Chondrocyte (in vitro differentiated cells): ENCODE data around the gene TUBB4B. TPM values are rescaled to one million over a fixed set of nuclear protein-coding genes. Genes with fewer than 3 reads are reported as not detected.
"Not testable (repeated sequence)": the region's sequence is repeated elsewhere in the genome, so short reads cannot be mapped to it uniquely, and the experiment has no call there.

Source experiments
- DNase-seq: peaks from one replicate; pipeline ENCODE4 v3.0.0; 2021; ENCODE audit warnings: mixed read lengths, low spot score
- H3K27ac Mint-ChIP-seq: one replicate; pipeline ENCODE4 v1.8.0; 2021; ENCODE audit warnings: mild to moderate bottlenecking, moderate library complexity, mixed read lengths; ENCODE audit not compliant: unreplicated experiment
- H3K27me3 Mint-ChIP-seq: 2 replicates; pipeline ENCODE4 v1.8.0; 2021; ENCODE audit warnings: low read depth, mixed read lengths
- H3K36me3 Mint-ChIP-seq: 2 replicates; pipeline ENCODE4 v1.8.0; 2021; ENCODE audit warnings: low read depth, mixed read lengths
- H3K4me1 Mint-ChIP-seq: 2 replicates; pipeline ENCODE4 v1.8.0; 2021; ENCODE audit warnings: low read depth, mild to moderate bottlenecking, mixed read lengths
- H3K4me3 Mint-ChIP-seq: one replicate; pipeline ENCODE4 v1.8.0; 2021; ENCODE audit warnings: mild to moderate bottlenecking, moderate library complexity, mixed read lengths; ENCODE audit not compliant: unreplicated experiment
- H3K9me3 Mint-ChIP-seq: 2 replicates; pipeline ENCODE4 v1.8.0; 2021; ENCODE audit warnings: low read depth, mixed read lengths
- total RNA-seq: library from RNA; stranded (reverse); gene quantifications from 3 replicates; pipeline ENCODE4 v1.2.1, GENCODE V29; 2021
- TF ChIP-seq, protein P1 (sequence below): fragments of 200-600 bp; sonication (generic); IDR thresholded peaks from 2 replicates; pipeline ENCODE4 v1.5.0; 2021; ENCODE audit warnings: antibody characterized with exemption, mild to moderate bottlenecking, moderate library complexity

TUBB4B gene
- total RNA-seq, 1 donor from 2014 or later: 117 TPM

DNA sequence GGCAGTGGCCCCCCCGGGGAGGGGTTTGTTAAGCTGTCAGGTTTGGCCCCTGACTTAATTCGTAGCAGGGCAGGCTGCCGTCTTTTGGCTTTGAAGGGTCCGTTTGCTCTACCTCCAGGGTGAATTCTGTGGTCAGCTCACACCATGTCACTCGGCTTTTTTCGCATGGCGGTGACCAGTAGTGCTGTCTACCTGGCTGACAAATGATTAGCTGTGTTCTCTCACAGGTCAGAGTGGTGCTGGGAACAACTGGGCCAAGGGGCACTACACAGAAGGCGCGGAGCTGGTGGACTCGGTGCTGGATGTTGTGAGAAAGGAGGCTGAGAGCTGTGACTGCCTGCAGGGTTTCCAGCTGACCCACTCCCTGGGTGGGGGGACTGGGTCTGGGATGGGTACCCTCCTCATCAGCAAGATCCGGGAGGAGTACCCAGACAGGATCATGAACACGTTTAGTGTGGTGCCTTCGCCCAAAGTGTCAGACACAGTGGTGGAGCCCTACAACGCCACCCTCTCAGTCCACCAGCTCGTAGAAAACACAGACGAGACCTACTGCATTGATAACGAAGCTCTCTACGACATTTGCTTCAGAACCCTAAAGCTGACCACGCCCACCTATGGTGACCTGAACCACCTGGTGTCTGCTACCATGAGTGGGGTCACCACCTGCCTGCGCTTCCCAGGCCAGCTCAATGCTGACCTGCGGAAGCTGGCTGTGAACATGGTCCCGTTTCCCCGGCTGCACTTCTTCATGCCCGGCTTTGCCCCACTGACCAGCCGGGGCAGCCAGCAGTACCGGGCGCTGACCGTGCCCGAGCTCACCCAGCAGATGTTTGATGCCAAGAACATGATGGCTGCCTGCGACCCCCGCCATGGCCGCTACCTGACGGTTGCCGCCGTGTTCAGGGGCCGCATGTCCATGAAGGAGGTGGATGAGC is 1.4 kb downstream of the TUBB4B start:
- no peaks in the 10 kb centered on the region for H3K27me3 Mint-ChIP-seq
- TF ChIP-seq, protein P1, sequence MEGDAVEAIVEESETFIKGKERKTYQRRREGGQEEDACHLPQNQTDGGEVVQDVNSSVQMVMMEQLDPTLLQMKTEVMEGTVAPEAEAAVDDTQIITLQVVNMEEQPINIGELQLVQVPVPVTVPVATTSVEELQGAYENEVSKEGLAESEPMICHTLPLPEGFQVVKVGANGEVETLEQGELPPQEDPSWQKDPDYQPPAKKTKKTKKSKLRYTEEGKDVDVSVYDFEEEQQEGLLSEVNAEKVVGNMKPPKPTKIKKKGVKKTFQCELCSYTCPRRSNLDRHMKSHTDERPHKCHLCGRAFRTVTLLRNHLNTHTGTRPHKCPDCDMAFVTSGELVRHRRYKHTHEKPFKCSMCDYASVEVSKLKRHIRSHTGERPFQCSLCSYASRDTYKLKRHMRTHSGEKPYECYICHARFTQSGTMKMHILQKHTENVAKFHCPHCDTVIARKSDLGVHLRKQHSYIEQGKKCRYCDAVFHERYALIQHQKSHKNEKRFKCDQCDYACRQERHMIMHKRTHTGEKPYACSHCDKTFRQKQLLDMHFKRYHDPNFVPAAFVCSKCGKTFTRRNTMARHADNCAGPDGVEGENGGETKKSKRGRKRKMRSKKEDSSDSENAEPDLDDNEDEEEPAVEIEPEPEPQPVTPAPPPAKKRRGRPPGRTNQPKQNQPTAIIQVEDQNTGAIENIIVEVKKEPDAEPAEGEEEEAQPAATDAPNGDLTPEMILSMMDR: no peak
- H3K36me3 Mint-ChIP-seq: peaks cover 10% of the 10 kb centered on the region
- H3K27ac Mint-ChIP-seq: peak overlapping the region; percentile 57
- peaks cover 30% of the 10 kb centered on the region for H3K4me1 Mint-ChIP-seq
- DNase-seq: no peak
- H3K9me3 Mint-ChIP-seq: no peaks in the 10 kb centered on the region
- H3K4me3 Mint-ChIP-seq: peak overlapping the region; percentile 76

DNA sequence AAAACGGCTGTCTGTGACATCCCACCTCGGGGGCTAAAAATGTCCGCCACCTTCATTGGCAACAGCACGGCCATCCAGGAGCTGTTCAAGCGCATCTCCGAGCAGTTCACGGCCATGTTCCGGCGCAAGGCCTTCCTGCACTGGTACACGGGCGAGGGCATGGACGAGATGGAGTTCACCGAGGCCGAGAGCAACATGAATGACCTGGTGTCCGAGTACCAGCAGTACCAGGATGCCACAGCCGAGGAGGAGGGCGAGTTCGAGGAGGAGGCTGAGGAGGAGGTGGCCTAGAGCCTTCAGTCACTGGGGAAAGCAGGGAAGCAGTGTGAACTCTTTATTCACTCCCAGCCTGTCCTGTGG is 2.2 kb downstream of the TUBB4B start:
- H3K27ac Mint-ChIP-seq, H3K4me3 Mint-ChIP-seq, H3K27me3 Mint-ChIP-seq, DNase-seq, H3K9me3 Mint-ChIP-seq: not testable (repeated sequence)
- Mint-ChIP-seq H3K36me3 (peaks cover 10% of the 10 kb centered on the region), H3K4me1 (peaks cover 30% of the 10 kb centered on the region)

DNA sequence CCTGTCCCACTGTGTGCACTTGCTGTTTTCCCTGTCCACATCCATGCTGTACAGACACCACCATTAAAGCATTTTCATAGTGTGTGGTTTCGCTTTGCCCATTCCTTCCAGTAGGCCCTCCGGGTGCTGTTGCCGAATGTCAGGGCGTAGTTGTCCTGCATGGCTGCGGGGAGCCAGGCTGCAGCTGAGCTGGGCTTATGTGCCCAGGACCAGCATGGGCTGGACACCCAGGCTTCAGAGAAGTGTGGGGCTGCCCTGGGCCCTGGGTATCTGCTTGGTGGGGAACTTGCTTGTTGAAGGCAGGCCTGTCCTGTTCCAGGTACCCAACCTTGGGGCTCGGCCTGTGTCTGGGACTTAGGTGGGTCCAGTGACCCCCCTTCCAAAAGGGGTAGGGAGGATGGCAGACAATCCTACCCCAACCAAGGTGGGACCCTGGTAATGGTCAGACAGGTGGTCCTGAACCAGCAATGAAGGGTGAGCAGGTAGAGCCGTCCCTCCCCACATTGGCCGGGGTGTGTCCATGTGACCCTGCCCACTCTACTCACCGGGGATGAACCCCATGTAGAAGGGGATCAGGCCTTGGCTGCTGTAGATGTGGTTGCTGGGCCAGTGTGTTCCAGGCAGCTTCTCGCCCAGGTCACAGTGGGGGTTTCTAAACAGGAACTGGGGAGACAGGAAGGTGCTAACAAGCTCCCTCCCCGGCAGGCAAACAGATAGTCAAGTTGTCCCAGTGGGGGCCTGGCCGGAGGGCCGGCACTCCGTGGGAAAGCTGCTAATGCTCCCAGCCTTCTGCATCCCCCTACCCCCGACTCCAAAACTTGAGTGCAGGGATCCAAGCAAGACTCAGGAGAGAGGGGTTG is 2.8 kb downstream of the TUBB4B start:
- no peak for DNase-seq
- H3K4me1 Mint-ChIP-seq: peaks cover 29% of the 10 kb centered on the region
- TF ChIP-seq, protein P1: no peak
- H3K27me3 Mint-ChIP-seq: no peaks in the 10 kb centered on the region
- no peaks in the 10 kb centered on the region for H3K9me3 Mint-ChIP-seq
- H3K4me3 Mint-ChIP-seq: peak overlapping the region; percentile 31
- peaks cover 10% of the 10 kb centered on the region for H3K36me3 Mint-ChIP-seq
- peak overlapping the region; percentile 59 for H3K27ac Mint-ChIP-seq

DNA sequence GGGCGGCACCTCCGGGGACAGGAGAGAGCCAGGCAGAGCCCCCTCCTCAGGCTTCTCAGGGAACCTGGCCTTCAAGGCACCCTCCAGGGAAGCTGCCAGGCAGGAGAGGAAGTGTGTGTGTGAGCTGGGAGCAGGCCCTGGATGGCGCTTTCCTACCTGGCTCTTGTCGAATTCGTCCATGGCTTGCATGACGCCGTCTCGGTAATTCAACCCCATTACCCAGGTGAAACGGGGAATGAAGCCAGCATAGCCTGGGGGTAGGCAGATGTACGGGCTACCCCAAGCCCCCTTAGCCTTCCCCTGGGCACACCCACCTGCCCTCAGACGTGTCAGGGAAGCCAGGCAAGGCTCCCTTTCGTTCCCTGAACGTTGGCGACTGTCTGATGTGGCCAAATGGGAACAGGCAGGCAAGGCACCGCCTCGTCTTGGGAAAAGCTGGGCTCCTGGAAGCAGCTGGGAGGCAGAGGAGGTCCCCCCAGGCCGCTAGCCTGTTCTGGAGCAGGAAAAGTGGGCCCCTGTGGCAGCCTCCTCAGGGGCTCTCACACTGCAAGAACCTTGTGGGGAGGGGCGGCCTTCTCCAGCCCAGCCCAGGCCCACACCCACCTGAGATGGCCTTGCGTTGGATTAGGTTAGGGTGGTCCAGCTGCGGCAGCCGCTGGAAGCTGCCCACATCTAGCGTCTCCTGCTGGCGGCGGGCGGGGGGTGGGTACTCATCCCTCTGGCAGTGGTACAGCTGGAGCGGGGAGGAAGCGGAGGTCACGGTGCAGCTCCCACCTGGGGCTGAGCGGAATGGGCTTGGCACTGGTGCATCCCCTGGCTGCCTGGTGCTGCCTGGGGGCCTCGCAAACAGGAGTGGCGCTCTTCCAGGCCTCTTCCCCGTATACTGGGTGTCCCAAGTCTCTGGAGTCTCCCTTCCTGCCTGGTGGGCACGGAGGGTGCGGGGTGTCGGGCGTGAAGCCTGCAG is 3.7 kb downstream of the TUBB4B start:
- no peaks in the 10 kb centered on the region for H3K27me3 Mint-ChIP-seq
- TF ChIP-seq, protein P1: no peak
- H3K27ac Mint-ChIP-seq: no peak overlapping the region
- no peak overlapping the region for H3K4me3 Mint-ChIP-seq
- no peaks in the 10 kb centered on the region for H3K9me3 Mint-ChIP-seq
- peaks cover 22% of the 10 kb centered on the region for H3K4me1 Mint-ChIP-seq
- DNase-seq: no peak
- H3K36me3 Mint-ChIP-seq: peaks cover 10% of the 10 kb centered on the region
